OCI-LY3 (cell line): ENCODE data around the gene GK.
"Not testable (repeated sequence)": the region's sequence is repeated elsewhere in the genome, so short reads cannot be mapped to it uniquely, and the experiment has no call there.

Experiments used
- CTCF ChIP-seq: fragments of 200-600, 300-600 bp; sonication (generic); IDR thresholded peaks from 2 replicates; pipeline ENCODE4 v1.5.1; 2014; ENCODE audit warnings: antibody characterized with exemption, low read length, low read depth
- EZH2phosphoT487 ChIP-seq: fragments of 200-600 bp; shearing (Covaris generic); IDR thresholded peaks from 2 replicates; pipeline ENCODE4 v1.6.1; 2018; ENCODE audit warnings: antibody characterized with exemption, mixed run types, low read depth

GRCh38 chrX:30671189-30671588 is 18.0 kb downstream of the GK start:
- TF ChIP-seq EZH2phosphoT487, CTCF: not testable (repeated sequence)
